ENCODE data around the gene CC2D2B.

- TF ChIP-seq CTCF (conservative IDR thresholded peaks at IDR 0.05; ENCODE audit: low read depth, low read length) = no peak
- TF ChIP-seq EZH2 (IDR thresholded peaks at IDR 0.05; ENCODE audit: low read length, unreplicated experiment) = no peak
- no peak for TF ChIP-seq EZH2phosphoT487 (IDR thresholded peaks at IDR 0.05; ENCODE audit: borderline replicate concordance, low read length)
Observed at GRCh38 chr10:96043893-96044715, 136.3 kb downstream of the CC2D2B start.

Data from PC-3 (cell line).